Ecto neural progenitor cell (in vitro differentiated cells): ENCODE results near the gene FAHD2A.
"Not testable (repeated sequence)": the region's sequence is repeated elsewhere in the genome, so short reads cannot be mapped to it uniquely, and the experiment has no call there.

ENCODE experiments used
- DNase-seq: peaks from one replicate; pipeline ENCODE4 v3.0.0-alpha.2; 2018; ENCODE audit warnings: low spot score

Gene FAHD2A

GRCh38 chr2:95435872-95436209, 33.3 kb downstream of the FAHD2A start:
- not testable (repeated sequence) for DNase-seq

GRCh38 chr2:95442474-95443099, 40.1 kb downstream of the FAHD2A start:
- DNase-seq = not testable (repeated sequence)

- DNase-seq = not testable (repeated sequence)
These were observed 42.8 kb downstream of the FAHD2A start for GRCh38 chr2:95445317-95445716.

GRCh38 chr2:95463292-95463691, 60.8 kb downstream of the FAHD2A start:
- not testable (repeated sequence) for DNase-seq
